H1 (cell line): ENCODE results near the gene STX5. TPM values are rescaled to one million over a fixed set of nuclear protein-coding genes. Genes with fewer than 3 reads are reported as not detected.

Experiments
- MAX ChIP-seq: IDR thresholded peaks from 2 replicates; pipeline ENCODE4 v1.6.1; 2012; ENCODE audit warnings: inconsistent platforms
- polyA plus RNA-seq, 7 experiments: library from polyadenylated mRNA; depleted of rRNA in 3 of 7; stranded (reverse) in 5 of 7; unstranded in 2 of 7; fragments of >200 nt in 5 of 7; fragments of 200-250 nt in 2 of 7; gene quantifications; 1 replicate in 5 of 7; 2 replicates in 1 of 7; 4 replicates in 1 of 7; pipeline versions ENCODE4 v1.2.1 to v1.2.3, GENCODE V29; 2011 to 2013; ENCODE audit warnings: missing spikeins in 2 of 7, mixed read lengths in 2 of 7
- total RNA-seq: library from RNA; stranded (reverse); fragmentation: NEBNext Ultra II Directional; extraction: Animal tissue kit (Norgen Biotek cat#: 25700); gene quantifications from 2 replicates; pipeline ENCODE4 v1.2.1, GENCODE V29; 2021

The STX5 gene
- total and polyA plus RNA-seq, 2 of the 8 experiments (the other 6 are each of a cell fraction or from before 2014, with no cell fraction given): 24.2 to 28.5 TPM

- no peak for TF ChIP-seq MAX
These were observed 19.3 kb upstream of the STX5 start (continued) for GRCh38 chr11:62850911-62851806.
